Thyroid gland (tissue), 4 donors: ENCODE data around the gene SLC37A1. TPM values are rescaled to one million over a fixed set of nuclear protein-coding genes. Genes with fewer than 3 reads are reported as not detected.

Experiments used
- DNase-seq, 2 donors: peaks; one replicate each; pipeline ENCODE4 v3.0.0-alpha.2; 2019
- H3K27ac ChIP-seq, 3 donors: fragments of 200-600 bp; sonication (generic); 1 replicate in 2 of 3; 2 replicates in 1 of 3; pipeline ENCODE4 v1.5.1; 2016 to 2019; ENCODE audit warnings: mild to moderate bottlenecking in 1 of 3, moderate library complexity in 1 of 3
- H3K27me3 ChIP-seq: fragments of 200-600 bp; sonication (generic); one replicate; pipeline ENCODE4 v1.5.1; 2019
- H3K36me3 ChIP-seq, 2 donors: fragments of 200-600 bp; sonication (generic); one replicate each; pipeline ENCODE4 v1.5.1; 2016 to 2019
- H3K4me1 ChIP-seq, 2 donors: fragments of 200-600 bp; sonication (generic); one replicate each; pipeline ENCODE4 v1.5.1; 2017 to 2019
- H3K4me3 ChIP-seq, 3 donors: fragments of 200-600 bp; sonication (generic); replicated peaks in 1 of 3; 1 replicate in 2 of 3; 2 replicates in 1 of 3; pipeline ENCODE4 v1.5.1; 2016; ENCODE audit warnings: mild to moderate bottlenecking in 1 of 3
- H3K9me3 ChIP-seq: fragments of 200-600 bp; sonication (generic); one replicate; pipeline ENCODE4 v1.5.1; 2017
- POLR2A ChIP-seq, 2 donors: fragments of 450-650 bp; IDR thresholded peaks; one replicate each; pipeline ENCODE4 v1.6.1; 2017; ENCODE audit warnings: antibody characterized with exemption in 2 of 2, mild to moderate bottlenecking in 2 of 2, moderate library complexity in 1 of 2
- WGBS, 2 donors: methylation state at CpG; one replicate each; pipeline ENCODE4 v1.1.5; 2017; 5-methylcytosine and 5-hydroxymethylcytosine counted together
- intact Hi-C: fragments of 100-400 bp; cut with DNase I; formaldehyde crosslinking; loops from one replicate; pipeline ENCODE4 v1.15.1; 2023
- total RNA-seq, 4 donors: library from RNA; depleted of rRNA; stranded (reverse); fragments of >200 nt; gene quantifications; one replicate each; pipeline ENCODE4 v1.2.3, GENCODE V29; 2016
- TF ChIP-seq, protein P1 (sequence below), 6 experiments: fragments of 200-600 bp in 3 of 6; fragments of 450-650 bp in 3 of 6; sonication (generic) in 3 of 6; IDR thresholded peaks; one replicate each; pipeline ENCODE4 v1.5.1; 2016 to 2019; ENCODE audit warnings: antibody characterized with exemption in 6 of 6, mild to moderate bottlenecking in 2 of 6, inconsistent platforms in 1 of 6, moderate library complexity in 1 of 6

The SLC37A1 gene
- total RNA-seq, 4 donors from 2014 or later, result 26.1 to 37.9 (median 34.9) TPM

DNA sequence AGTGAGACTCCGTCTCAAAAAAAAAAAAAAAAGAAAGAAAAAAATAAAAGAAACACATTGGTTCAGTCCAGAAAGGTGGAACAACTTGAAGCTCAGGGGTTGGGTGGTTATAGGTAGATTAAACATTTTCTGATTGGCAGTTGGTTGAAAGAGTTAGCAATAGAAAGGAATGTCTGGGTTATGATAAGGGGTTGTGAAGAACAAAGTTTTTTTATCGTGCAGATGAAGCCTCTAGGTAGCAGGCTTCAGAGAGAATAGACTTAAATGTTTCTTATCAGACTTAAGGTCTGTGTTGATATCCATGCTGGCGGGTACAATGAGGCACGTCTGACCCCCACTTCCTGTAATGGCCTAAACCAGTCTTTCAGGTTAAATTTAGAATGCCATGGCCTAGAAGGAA is 94.8 kb downstream of the SLC37A1 start:
- peaks cover 0 to 8% of the 10 kb centered on the region in 2 donors for H3K4me1 ChIP-seq
- intact Hi-C loops, result no loop called here
- WGBS, 2 donors, result 71 to 77% methylated on average over 4 of the region's 4 CpGs
- DNase-seq, result no peak
- H3K27ac ChIP-seq, result no peak overlapping the region
- H3K27me3 ChIP-seq, result no peaks in the 10 kb centered on the region
- H3K36me3 ChIP-seq, result no peaks in the 10 kb centered on the region
- H3K4me3 ChIP-seq, result no peak overlapping the region
- no peaks in the 10 kb centered on the region for H3K9me3 ChIP-seq
- TF ChIP-seq, protein P1, sequence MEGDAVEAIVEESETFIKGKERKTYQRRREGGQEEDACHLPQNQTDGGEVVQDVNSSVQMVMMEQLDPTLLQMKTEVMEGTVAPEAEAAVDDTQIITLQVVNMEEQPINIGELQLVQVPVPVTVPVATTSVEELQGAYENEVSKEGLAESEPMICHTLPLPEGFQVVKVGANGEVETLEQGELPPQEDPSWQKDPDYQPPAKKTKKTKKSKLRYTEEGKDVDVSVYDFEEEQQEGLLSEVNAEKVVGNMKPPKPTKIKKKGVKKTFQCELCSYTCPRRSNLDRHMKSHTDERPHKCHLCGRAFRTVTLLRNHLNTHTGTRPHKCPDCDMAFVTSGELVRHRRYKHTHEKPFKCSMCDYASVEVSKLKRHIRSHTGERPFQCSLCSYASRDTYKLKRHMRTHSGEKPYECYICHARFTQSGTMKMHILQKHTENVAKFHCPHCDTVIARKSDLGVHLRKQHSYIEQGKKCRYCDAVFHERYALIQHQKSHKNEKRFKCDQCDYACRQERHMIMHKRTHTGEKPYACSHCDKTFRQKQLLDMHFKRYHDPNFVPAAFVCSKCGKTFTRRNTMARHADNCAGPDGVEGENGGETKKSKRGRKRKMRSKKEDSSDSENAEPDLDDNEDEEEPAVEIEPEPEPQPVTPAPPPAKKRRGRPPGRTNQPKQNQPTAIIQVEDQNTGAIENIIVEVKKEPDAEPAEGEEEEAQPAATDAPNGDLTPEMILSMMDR (IDR thresholded peaks at IDR 0.05), result no peak
- TF ChIP-seq POLR2A (IDR thresholded peaks at IDR 0.05), result no peak

- Histone ChIP-seq H3K4me3 (no peak overlapping the region), H3K36me3 (no peaks in the 10 kb centered on the region), H3K9me3 (no peaks in the 10 kb centered on the region), H3K27ac (no peak overlapping the region), H3K27me3 (no peaks in the 10 kb centered on the region), H3K4me1 (peaks cover 0 to 8% of the 10 kb centered on the region in 2 donors)
- no peak for DNase-seq
- WGBS, 2 donors, result 93 to 100% methylated on average over 2 of the region's 2 CpGs
- TF ChIP-seq POLR2A (IDR thresholded peaks at IDR 0.05), result no peak
- TF ChIP-seq, protein P1 (IDR thresholded peaks at IDR 0.05), result no peak
- intact Hi-C loops, result no loop called here
These were observed 96.2 kb downstream of the SLC37A1 start for GRCh38 chr21:42609811-42610210.

- no peak for DNase-seq
- Histone ChIP-seq H3K27ac (no peak overlapping the region), H3K27me3 (no peaks in the 10 kb centered on the region), H3K4me3 (no peak overlapping the region), H3K4me1 (peaks cover 7 to 8% of the 10 kb centered on the region in 2 donors), H3K36me3 (no peaks in the 10 kb centered on the region), H3K9me3 (no peaks in the 10 kb centered on the region)
- TF ChIP-seq, protein P1 (IDR thresholded peaks at IDR 0.05), result no peak
- no peak for TF ChIP-seq POLR2A (IDR thresholded peaks at IDR 0.05)
- WGBS, 2 donors, result 92 to 94% methylated on average over 3 of the region's 3 CpGs
- intact Hi-C loops, result no loop called here
These were observed 98.2 kb downstream of the SLC37A1 start for GRCh38 chr21:42611852-42612251.

- intact Hi-C loops, result no loop called here
- WGBS, 2 donors, result 92 to 93% methylated on average over 1 of the region's 1 CpG
These were observed 98.7 kb downstream of the SLC37A1 start for GRCh38 chr21:42612390-42612789.

DNA sequence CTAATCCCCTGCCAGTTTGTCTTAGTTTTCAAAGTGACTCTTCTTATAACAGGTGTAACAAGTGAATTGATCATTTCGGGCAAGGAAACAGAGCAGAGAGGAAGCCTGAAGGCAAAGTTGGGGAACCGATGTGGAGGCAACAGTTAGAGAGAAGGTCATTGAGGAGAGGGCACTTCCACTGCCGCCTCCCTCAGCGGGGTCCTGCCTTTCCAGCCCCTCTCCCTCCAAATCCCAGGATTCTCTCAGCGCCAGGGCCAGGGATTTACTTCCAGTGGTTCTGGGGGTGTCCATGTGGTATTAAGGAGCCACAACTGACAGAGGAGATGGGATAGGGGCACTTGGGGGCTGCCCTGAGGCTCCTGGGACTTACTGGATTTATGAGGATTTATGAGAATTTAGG is 100.1 kb downstream of the SLC37A1 start:
- Histone ChIP-seq H3K36me3 (no peaks in the 10 kb centered on the region), H3K9me3 (no peaks in the 10 kb centered on the region), H3K27ac (no peak overlapping the region), H3K27me3 (no peaks in the 10 kb centered on the region), H3K4me1 (peaks cover 0 to 10% of the 10 kb centered on the region in 2 donors), H3K4me3 (no peak overlapping the region)
- WGBS, 2 donors, result 91 to 92% methylated on average over 5 of the region's 5 CpGs
- no peak for DNase-seq
- intact Hi-C loops, result no loop called here
- TF ChIP-seq, protein P1 (IDR thresholded peaks at IDR 0.05), result no peak
- TF ChIP-seq POLR2A (IDR thresholded peaks at IDR 0.05), result no peak

More at GRCh38 chr21:42612390-42612789, 98.7 kb downstream of the SLC37A1 start:
- H3K4me1 ChIP-seq, result peaks cover 4 to 10% of the 10 kb centered on the region in 2 donors
- no peak for TF ChIP-seq POLR2A (IDR thresholded peaks at IDR 0.05)
- TF ChIP-seq, protein P1 (IDR thresholded peaks at IDR 0.05), result no peak
- no peak for DNase-seq
- no peak overlapping the region for H3K27ac ChIP-seq
- H3K9me3 ChIP-seq, result no peaks in the 10 kb centered on the region
- H3K4me3 ChIP-seq, result no peak overlapping the region
- H3K27me3 ChIP-seq, result no peaks in the 10 kb centered on the region
- no peaks in the 10 kb centered on the region for H3K36me3 ChIP-seq
